Subcutaneous abdominal adipose tissue (tissue), 5 donors: ENCODE results near the gene ALK.

Experiments used
- H3K27ac ChIP-seq: one replicate; pipeline ENCODE4 v1.7.0; 2013; ENCODE audit warnings: low read depth, mild to moderate bottlenecking, inconsistent platforms, low read length, moderate library complexity
- H3K27me3 ChIP-seq, 5 donors: one replicate each; pipeline ENCODE4 v1.7.0; 2013; ENCODE audit warnings: low read length in 5 of 5, inconsistent platforms in 1 of 5; ENCODE audit not compliant: control insufficient read depth in 5 of 5, insufficient read depth in 4 of 5
- H3K36me3 ChIP-seq, 5 donors: one replicate each; pipeline ENCODE4 v1.7.0; 2013; ENCODE audit warnings: low read length in 5 of 5; ENCODE audit not compliant: control insufficient read depth in 5 of 5, insufficient read depth in 5 of 5
- H3K4me1 ChIP-seq, 5 donors: one replicate each; pipeline ENCODE4 v1.7.0; 2013; ENCODE audit warnings: low read length in 5 of 5, mild to moderate bottlenecking in 3 of 5, moderate library complexity in 1 of 5; ENCODE audit not compliant: control insufficient read depth in 5 of 5, insufficient read depth in 5 of 5
- H3K4me3 ChIP-seq, 5 donors: one replicate each; pipeline ENCODE4 v1.7.0; 2013; ENCODE audit warnings: low read length in 5 of 5, low read depth in 1 of 5
- H3K9ac ChIP-seq, 5 donors: one replicate each; pipeline ENCODE4 v1.7.0; 2013; ENCODE audit warnings: low read length in 5 of 5, mild to moderate bottlenecking in 4 of 5, moderate library complexity in 3 of 5
- H3K9me3 ChIP-seq, 5 donors: one replicate each; pipeline ENCODE4 v1.7.0; 2013; ENCODE audit warnings: low read length in 5 of 5; ENCODE audit not compliant: control insufficient read depth in 5 of 5
- donor health status: healthy.
- donor health status: healthy.
- donor health status: healthy.
- donor health status: healthy.
- donor health status: healthy.

The ALK gene

GRCh38 chr2:29718076-29718686 is 203.2 kb downstream of the ALK start:
- Histone ChIP-seq H3K4me1 (no peaks in the 10 kb centered on the region), H3K36me3 (no peaks in the 10 kb centered on the region), H3K27ac (no peak overlapping the region), H3K9me3 (no peaks in the 10 kb centered on the region), H3K4me3 (no peak overlapping the region), H3K27me3 (no peaks in the 10 kb centered on the region), H3K9ac (no peak overlapping the region)

DNA sequence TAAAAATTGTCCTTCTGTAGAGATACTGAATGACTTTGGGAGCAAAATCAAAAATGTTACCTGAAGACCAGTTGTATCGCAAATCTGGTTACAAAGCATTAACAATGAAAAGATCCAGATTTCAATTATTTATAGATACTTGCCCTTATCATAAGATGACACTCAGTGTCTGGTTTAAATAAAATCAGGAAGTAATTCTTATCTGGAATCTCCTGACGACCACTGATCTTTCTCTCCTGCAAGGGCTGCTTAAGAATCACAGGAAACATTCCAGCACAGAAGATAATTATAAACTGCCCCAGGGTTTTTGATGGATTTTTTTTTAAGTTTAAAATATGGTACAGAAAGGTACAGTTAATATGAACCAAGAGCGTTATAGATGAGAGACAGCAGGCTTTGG is 205.7 kb downstream of the ALK start:
- Histone ChIP-seq H3K4me1 (no peaks in the 10 kb centered on the region), H3K36me3 (no peaks in the 10 kb centered on the region), H3K27me3 (no peaks in the 10 kb centered on the region), H3K27ac (no peak overlapping the region), H3K9me3 (no peaks in the 10 kb centered on the region), H3K9ac (no peak overlapping the region), H3K4me3 (no peak overlapping the region)

GRCh38 chr2:29714333-29714732 is 207.1 kb downstream of the ALK start:
- no peaks in the 10 kb centered on the region for H3K36me3 ChIP-seq
- no peaks in the 10 kb centered on the region for H3K27me3 ChIP-seq
- H3K27ac ChIP-seq: no peak overlapping the region
- H3K9me3 ChIP-seq: no peaks in the 10 kb centered on the region
- H3K4me3 ChIP-seq: no peak overlapping the region
- H3K9ac ChIP-seq: no peak overlapping the region
- H3K4me1 ChIP-seq: no peaks in the 10 kb centered on the region

- Histone ChIP-seq H3K9me3 (no peaks in the 10 kb centered on the region), H3K4me3 (no peak overlapping the region), H3K27ac (no peak overlapping the region), H3K36me3 (no peaks in the 10 kb centered on the region), H3K27me3 (no peaks in the 10 kb centered on the region), H3K9ac (no peak overlapping the region), H3K4me1 (no peaks in the 10 kb centered on the region)
Observed at GRCh38 chr2:29706171-29706720, 215.1 kb downstream of the ALK start.

GRCh38 chr2:29705616-29706015 is 215.8 kb downstream of the ALK start:
- Histone ChIP-seq H3K9me3 (no peaks in the 10 kb centered on the region), H3K9ac (no peak overlapping the region), H3K27ac (no peak overlapping the region), H3K4me3 (no peak overlapping the region), H3K27me3 (no peaks in the 10 kb centered on the region), H3K4me1 (no peaks in the 10 kb centered on the region), H3K36me3 (no peaks in the 10 kb centered on the region)

GRCh38 chr2:29703336-29703735 is 218.1 kb downstream of the ALK start:
- Histone ChIP-seq H3K27me3 (no peaks in the 10 kb centered on the region), H3K27ac (no peak overlapping the region)

GRCh38 chr2:29702276-29702675 is 219.1 kb downstream of the ALK start:
- no peaks in the 10 kb centered on the region for H3K36me3 ChIP-seq
- no peaks in the 10 kb centered on the region for H3K4me1 ChIP-seq
- no peaks in the 10 kb centered on the region for H3K9me3 ChIP-seq
- no peak overlapping the region for H3K4me3 ChIP-seq
- no peak overlapping the region for H3K27ac ChIP-seq
- H3K9ac ChIP-seq: no peak overlapping the region
- H3K27me3 ChIP-seq: no peaks in the 10 kb centered on the region

More at GRCh38 chr2:29703336-29703735, 218.1 kb downstream of the ALK start:
- Histone ChIP-seq H3K9me3 (no peaks in the 10 kb centered on the region), H3K9ac (no peak overlapping the region), H3K4me1 (no peaks in the 10 kb centered on the region), H3K36me3 (no peaks in the 10 kb centered on the region), H3K4me3 (no peak overlapping the region)

DNA sequence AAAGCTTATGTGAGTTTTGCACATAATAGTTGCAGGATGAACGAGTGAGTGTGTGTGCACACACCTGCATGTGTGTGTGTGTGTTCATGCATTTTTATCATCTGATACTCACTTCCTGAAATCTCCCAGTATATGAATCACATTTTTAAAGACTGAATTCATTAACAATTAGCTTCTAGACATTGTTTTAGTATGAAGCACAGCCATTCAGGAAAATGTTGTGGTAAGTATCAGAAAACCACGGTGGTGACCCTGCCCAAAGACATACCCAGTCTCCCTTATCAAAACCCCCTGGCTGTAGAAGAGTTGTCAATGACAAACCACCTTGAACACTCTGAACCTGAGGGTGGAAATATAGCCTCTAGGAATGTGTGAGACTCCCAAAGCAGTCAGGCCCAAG is 220.8 kb downstream of the ALK start:
- H3K27me3 ChIP-seq: no peaks in the 10 kb centered on the region
- no peak overlapping the region for H3K27ac ChIP-seq
- H3K4me3 ChIP-seq: no peak overlapping the region
- H3K4me1 ChIP-seq: no peaks in the 10 kb centered on the region
- no peaks in the 10 kb centered on the region for H3K36me3 ChIP-seq
- no peak overlapping the region for H3K9ac ChIP-seq
- no peaks in the 10 kb centered on the region for H3K9me3 ChIP-seq

DNA sequence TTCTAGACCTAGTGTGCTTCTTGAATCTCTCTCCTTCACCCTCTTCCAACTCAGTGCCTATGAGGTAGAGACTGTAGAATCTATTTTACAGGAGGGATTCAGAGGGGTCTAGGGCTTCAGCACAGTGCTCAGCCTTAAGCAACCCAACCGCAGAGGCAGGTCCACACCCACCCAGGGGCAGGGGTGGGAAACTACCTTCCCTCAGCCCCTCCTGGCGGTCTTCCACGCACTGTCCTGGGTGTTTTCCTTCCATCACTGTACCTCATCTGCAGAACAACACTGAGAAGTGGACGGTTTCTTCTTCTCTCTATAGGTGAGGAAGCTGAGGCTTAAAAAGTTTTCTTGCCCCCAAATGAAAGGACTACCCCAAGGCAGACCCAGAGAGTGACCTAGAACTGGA is 222.3 kb downstream of the ALK start:
- no peaks in the 10 kb centered on the region for H3K36me3 ChIP-seq

DNA sequence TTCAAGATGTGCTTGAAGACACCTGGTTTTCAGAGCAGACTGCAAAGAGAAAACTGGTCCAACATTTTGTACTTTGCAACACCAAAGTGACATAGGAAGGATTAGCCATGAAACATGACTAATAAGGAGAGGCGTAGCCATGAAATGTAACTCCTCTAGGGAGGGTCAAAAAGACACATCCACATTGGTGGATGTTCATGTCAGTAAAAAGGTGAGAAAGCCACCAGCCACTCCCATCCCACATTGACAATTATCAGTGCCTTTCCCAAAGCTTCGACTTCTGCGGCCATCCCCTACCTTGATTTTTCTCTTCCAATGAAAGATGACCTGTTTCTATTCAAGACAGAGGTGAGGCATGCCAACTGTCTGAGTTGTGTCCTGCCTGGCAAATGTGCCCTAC is 223.2 kb downstream of the ALK start:
- no peaks in the 10 kb centered on the region for H3K4me1 ChIP-seq
- H3K27ac ChIP-seq: no peak overlapping the region
- no peaks in the 10 kb centered on the region for H3K36me3 ChIP-seq
- H3K27me3 ChIP-seq: no peaks in the 10 kb centered on the region
- no peaks in the 10 kb centered on the region for H3K9me3 ChIP-seq
- H3K4me3 ChIP-seq: no peak overlapping the region
- H3K9ac ChIP-seq: no peak overlapping the region

More for the DNA sequence above, 222.3 kb downstream of the ALK start:
- Histone ChIP-seq H3K4me1 (no peaks in the 10 kb centered on the region), H3K27me3 (no peaks in the 10 kb centered on the region), H3K9ac (no peak overlapping the region), H3K9me3 (no peaks in the 10 kb centered on the region), H3K4me3 (no peak overlapping the region), H3K27ac (no peak overlapping the region)
